Left ventricle myocardium inferior (tissue), 1 donor: Measurements from ENCODE around the gene MMP17. TPM values are rescaled to one million over a fixed set of nuclear protein-coding genes. Genes with fewer than 3 reads are reported as not detected.
"Not testable (repeated sequence)": the region's sequence is repeated elsewhere in the genome, so short reads cannot be mapped to it uniquely, and the experiment has no call there.

Experiments
- DNase-seq: peaks from one replicate; pipeline ENCODE4 v3.0.0-alpha.2; 2020
- H3K27ac ChIP-seq: fragments of 200-600 bp; replicated peaks from 2 replicates; pipeline ENCODE4 v1.8.0; 2021
- H3K27me3 ChIP-seq: fragments of 200-600 bp; 2 replicates; pipeline ENCODE4 v1.8.0; 2021; ENCODE audit warnings: low read depth
- H3K36me3 ChIP-seq: fragments of 200-600 bp; 2 replicates; pipeline ENCODE4 v1.8.0; 2021
- H3K4me1 ChIP-seq: fragments of 200-600 bp; 2 replicates; pipeline ENCODE4 v1.8.0; 2021
- H3K4me3 ChIP-seq: fragments of 200-600 bp; 2 replicates; pipeline ENCODE4 v1.8.0; 2021; ENCODE audit warnings: mild to moderate bottlenecking, moderate library complexity
- H3K9me3 ChIP-seq: fragments of 200-600 bp; replicated peaks from 2 replicates; pipeline ENCODE4 v1.8.0; 2021
- CTCF ChIP-seq: fragments of 200-600 bp; IDR thresholded peaks from 2 replicates; pipeline ENCODE4 v1.8.0; 2021; ENCODE audit warnings: antibody characterized with exemption, mild to moderate bottlenecking, borderline replicate concordance
- intact Hi-C: fragments of 100-400 bp; cut with micrococcal nuclease; formaldehyde crosslinking; loops from one replicate; pipeline ENCODE4 v1.11.0; 2022
- total RNA-seq: library from RNA; stranded (reverse); fragmentation: NEBNext Ultra II Directional; extraction: Animal tissue kit (Norgen Biotek cat#: 25700); gene quantifications from one replicate; pipeline ENCODE4 v1.2.1, GENCODE V29; 2021
- donor health status: DM: no; HTN: yes; CAD: no; lungs with severe emphysema.

MMP17 gene
- total RNA-seq, 1 donor from 2014 or later, result 0.77 TPM

GRCh38 chr12:131808744-131809371, 19.3 kb upstream of the MMP17 start:
- Histone ChIP-seq H3K36me3 (no peaks in the 10 kb centered on the region), H3K27ac (peak overlapping the region; percentile 58), H3K4me1 (no peaks in the 10 kb centered on the region), H3K9me3 (peaks cover 14% of the 10 kb centered on the region), H3K27me3 (peaks cover 5% of the 10 kb centered on the region), H3K4me3 (peak overlapping the region; percentile 55)
- TF ChIP-seq CTCF, result no peak
- DNase-seq, result peak; percentile 52
- intact Hi-C loops, result no loop called here

- H3K4me1 ChIP-seq, DNase-seq, intact Hi-C loops, H3K36me3 ChIP-seq, H3K27me3 ChIP-seq, H3K4me3 ChIP-seq, H3K27ac ChIP-seq: not testable (repeated sequence)
- H3K9me3 ChIP-seq, result peaks cover 15% of the 10 kb centered on the region
Observed at GRCh38 chr12:131809476-131810254, 18.5 kb upstream of the MMP17 start.

- intact Hi-C loops, result no loop called here
- no peak for DNase-seq
- Histone ChIP-seq H3K4me1 (no peaks in the 10 kb centered on the region), H3K4me3 (no peak overlapping the region), H3K36me3 (no peaks in the 10 kb centered on the region), H3K9me3 (peaks cover 15% of the 10 kb centered on the region), H3K27me3 (peaks cover 5% of the 10 kb centered on the region), H3K27ac (no peak overlapping the region)
- TF ChIP-seq CTCF, result no peak
Observed at GRCh38 chr12:131810726-131811125, 17.5 kb upstream of the MMP17 start.

- Histone ChIP-seq H3K9me3 (peaks cover 15% of the 10 kb centered on the region), H3K4me3 (no peak overlapping the region), H3K4me1 (no peaks in the 10 kb centered on the region), H3K27ac (no peak overlapping the region), H3K27me3 (peaks cover 13% of the 10 kb centered on the region), H3K36me3 (no peaks in the 10 kb centered on the region)
- TF ChIP-seq CTCF, result no peak
- DNase-seq, result no peak
- intact Hi-C loops, result no loop called here
Observed at GRCh38 chr12:131815131-131815530, 13.1 kb upstream of the MMP17 start.

GRCh38 chr12:131816495-131816894, 11.7 kb upstream of the MMP17 start:
- Histone ChIP-seq H3K9me3 (peaks cover 15% of the 10 kb centered on the region), H3K27me3 (peaks cover 21% of the 10 kb centered on the region), H3K27ac (no peak overlapping the region), H3K4me1 (no peaks in the 10 kb centered on the region), H3K36me3 (no peaks in the 10 kb centered on the region), H3K4me3 (no peak overlapping the region)
- DNase-seq, result no peak
- intact Hi-C loops, result no loop called here
- no peak for TF ChIP-seq CTCF

GRCh38 chr12:131817241-131817640, 11.0 kb upstream of the MMP17 start:
- Histone ChIP-seq H3K4me3 (no peak overlapping the region), H3K27ac (no peak overlapping the region), H3K4me1 (no peaks in the 10 kb centered on the region), H3K9me3 (peaks cover 15% of the 10 kb centered on the region), H3K36me3 (no peaks in the 10 kb centered on the region), H3K27me3 (peaks cover 24% of the 10 kb centered on the region)
- intact Hi-C loops, result no loop called here
- no peak for DNase-seq
- no peak for TF ChIP-seq CTCF
